GM15510 (cell line): ENCODE results near the gene ACLY.

Experiments
- POLR2A ChIP-seq: IDR thresholded peaks from 3 replicates; pipeline ENCODE4 v1.6.1; 2011; ENCODE audit warnings: borderline replicate concordance; ENCODE audit not compliant: insufficient read length; ENCODE audit errors: extremely low read depth

The ACLY gene

GRCh38 chr17:41918314-41919164 is at the start of gene ACLY:
Gene ACLY, minus strand, starts transcription at chr17:41918951. Its CDS starts 5,078 bp downstream, at chr17:41913873.
- peak; percentile 93 for TF ChIP-seq POLR2A

DNA sequence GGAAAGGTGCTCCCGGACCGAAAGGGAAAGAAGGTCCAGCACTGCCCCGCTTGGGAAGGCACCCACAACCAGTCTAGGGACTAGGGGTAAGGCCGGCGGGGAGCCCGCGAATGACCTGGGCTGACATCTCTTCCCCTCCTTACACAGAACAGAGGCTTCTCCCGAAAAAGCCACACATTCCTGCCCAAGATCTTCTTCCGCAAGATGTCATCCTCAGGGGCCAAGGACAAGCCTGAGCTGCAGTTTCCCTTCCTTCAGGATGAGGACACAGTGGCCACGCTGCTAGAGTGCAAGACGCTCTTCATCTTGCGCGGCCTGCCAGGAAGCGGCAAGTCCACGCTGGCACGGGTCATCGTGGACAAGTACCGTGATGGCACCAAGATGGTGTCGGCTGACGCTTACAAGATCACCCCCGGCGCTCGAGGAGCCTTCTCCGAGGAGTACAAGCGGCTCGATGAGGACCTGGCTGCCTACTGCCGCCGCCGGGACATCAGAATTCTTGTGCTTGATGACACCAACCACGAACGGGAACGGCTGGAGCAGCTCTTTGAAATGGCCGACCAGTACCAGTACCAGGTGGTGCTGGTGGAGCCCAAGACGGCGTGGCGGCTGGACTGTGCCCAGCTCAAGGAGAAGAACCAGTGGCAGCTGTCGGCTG is 49.3 kb upstream of the ACLY start:
- TF ChIP-seq POLR2A, result no peak

DNA sequence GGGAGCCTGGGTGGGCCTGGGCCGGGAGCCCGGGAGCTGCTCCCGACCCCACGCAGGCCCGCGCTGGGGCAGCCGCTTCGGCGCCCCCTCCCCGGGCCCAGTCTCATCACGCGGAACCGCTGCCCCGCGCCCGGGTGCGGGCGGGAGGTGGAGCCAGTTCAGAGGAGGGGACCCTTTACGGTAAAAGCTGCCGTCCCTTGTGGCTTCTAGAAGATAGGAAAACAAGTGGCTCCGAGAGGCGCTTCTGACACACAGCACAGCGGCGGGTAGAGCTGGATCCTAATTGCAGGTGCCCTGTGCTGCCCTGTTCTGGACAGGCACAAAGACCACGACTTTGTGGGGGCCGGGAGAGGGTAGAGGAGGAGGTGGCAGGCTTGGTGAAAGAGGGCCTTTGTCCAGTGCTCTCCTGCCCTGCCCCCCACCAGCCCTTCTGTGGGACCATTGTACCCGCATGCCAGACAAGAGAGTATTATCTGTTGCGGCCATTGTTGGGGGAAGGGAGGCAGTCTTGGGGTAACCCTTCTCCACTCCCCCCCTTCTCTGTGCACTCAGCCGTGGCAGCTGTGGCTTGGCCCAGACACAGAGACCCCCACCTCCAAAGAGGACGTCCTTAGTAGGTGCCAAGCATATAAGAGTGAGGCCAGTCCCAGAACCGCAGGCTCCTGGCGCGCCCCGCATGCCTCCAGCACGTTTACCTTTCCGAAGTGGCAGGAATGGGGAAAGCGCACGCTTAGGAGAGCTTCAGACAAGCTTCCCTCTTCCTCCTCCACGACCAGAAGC is 48.6 kb upstream of the ACLY start:
- no peak for TF ChIP-seq POLR2A

GRCh38 chr17:41966463-41967140 is 47.9 kb upstream of the ACLY start, which contains the start of gene CNP:
Gene CNP, plus strand, starts transcription at chr17:41966795. Its CDS starts 90 bp downstream, at chr17:41966885.
- TF ChIP-seq POLR2A, result peak; percentile 88

DNA sequence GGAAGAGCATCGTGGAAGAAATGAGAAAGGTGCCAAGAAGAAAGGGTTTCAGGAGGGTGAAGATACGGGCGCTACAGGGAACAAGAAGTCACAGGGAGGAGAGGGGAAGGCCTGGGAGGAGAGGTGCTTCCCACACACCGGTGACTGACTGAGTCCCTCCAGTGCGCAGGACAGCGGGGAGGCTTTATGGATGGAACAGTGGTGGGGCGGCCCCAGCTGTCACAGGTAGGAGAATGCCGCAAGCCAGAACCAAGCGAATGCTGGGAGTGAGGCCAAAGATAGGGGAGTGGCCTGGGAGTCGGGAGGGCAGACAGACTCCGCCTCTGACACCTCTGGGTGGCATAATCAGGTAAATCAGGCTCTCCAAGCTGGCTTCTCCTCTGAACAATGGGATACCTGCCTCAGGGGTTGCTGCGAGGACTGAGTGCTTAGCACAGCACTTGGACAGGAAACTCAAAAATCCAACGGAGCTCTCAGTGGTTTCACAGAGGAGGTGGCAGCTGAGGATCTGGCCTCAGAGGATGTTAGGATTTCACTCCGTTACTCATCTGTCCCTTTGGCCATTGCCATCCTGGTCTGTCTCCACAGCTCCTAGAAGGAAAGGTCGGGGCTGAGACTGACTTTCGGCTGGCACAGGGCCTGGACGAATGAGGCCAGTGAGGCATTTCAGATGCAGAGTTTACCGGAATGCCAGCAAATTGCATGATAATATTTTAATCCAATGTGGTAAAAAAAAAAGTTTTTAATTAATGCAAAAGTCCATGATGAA is 47.1 kb upstream of the ACLY start:
- peak; percentile 33 for TF ChIP-seq POLR2A

DNA sequence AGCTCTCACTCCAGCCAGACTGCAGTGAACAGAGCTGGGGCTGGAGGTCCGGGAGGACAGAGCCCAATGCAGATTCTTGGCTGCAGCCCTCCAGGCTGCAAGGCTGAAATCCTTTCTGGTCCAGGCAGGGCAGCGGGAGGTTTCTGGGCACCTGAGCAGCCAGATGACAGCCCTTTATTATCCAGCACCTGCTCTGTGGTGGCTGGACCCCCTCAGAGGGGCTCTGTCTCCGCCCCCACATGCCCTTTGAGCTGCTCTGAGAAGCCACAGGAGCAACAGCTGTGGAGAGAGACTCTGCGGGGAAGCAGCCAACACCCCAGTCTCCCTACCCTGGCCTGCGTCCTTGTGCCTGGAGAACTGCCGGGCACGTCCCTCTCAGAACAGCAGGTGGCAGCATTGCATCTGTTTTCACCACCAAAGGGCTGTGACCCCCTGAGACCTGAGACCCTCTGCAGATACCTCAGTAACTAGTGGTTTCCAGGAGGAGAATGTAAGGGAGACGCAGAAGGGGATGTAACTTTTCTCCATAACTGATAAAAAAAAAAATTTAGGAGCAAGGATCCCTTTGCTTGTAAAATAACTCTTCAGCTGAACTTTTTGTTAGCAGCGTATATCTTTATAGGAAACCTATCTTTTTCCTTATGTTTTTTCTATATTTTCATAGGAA is 44.1 kb upstream of the ACLY start:
- no peak for TF ChIP-seq POLR2A

DNA sequence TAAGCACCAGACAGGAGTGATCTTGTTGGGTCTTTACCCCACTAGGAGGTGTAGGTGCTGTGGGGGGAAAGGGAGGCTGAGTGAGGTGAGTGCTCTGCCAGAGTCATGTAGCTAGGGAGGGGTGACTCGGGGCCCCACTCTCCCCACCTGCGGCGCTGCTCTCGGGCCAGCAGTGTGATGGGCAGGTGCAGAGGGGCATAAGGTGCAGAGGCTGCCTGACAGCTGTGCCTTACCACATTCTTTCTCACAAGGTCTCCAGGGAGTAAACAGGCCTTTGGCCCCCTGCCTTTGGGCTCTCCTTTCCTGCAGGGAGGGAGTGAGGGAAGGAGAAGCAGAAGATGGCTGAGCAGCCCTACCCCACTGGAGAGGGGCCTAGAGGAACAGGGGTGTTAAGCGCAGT is 43.4 kb upstream of the ACLY start:
- no peak for TF ChIP-seq POLR2A

DNA sequence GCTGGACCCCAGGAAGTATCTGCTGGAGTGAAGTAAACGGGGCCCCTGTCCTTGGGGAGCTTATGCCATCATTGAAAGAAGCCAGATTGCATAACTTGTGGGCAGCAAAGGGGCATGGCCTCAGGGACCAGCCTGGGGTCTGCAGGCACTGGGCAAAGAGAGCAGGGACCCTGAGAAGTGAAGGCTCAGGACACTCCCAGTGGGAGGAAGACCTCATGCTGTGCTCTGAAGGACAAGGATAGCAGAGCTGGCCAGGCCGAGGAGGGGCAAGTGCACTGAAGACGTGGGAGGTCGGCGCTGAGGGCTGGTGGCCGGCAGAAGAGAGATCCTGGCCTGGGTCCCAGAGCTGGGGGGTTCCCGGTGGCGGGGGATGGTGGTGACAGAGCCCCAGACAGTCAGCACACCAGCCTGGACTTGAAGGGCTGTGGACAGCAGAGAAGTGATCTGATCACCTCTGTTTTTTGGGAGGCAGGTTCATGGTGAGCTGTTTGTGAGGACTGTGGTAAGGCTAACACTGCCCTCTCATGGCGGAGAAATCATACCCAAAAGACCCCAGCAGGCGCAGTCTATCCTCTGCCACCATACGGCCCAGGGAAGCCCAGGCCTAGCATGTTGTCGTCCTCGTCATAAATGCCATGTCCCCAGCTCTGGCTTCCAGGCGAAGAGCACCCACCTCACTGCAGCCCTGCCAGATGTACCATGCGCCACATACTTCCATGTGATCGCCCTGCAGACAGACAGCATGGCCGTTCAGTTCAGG is 40.8 kb upstream of the ACLY start:
- TF ChIP-seq POLR2A, result no peak

- TF ChIP-seq POLR2A, result no peak
These were observed 40.2 kb upstream of the ACLY start for GRCh38 chr17:41959030-41959335.

DNA sequence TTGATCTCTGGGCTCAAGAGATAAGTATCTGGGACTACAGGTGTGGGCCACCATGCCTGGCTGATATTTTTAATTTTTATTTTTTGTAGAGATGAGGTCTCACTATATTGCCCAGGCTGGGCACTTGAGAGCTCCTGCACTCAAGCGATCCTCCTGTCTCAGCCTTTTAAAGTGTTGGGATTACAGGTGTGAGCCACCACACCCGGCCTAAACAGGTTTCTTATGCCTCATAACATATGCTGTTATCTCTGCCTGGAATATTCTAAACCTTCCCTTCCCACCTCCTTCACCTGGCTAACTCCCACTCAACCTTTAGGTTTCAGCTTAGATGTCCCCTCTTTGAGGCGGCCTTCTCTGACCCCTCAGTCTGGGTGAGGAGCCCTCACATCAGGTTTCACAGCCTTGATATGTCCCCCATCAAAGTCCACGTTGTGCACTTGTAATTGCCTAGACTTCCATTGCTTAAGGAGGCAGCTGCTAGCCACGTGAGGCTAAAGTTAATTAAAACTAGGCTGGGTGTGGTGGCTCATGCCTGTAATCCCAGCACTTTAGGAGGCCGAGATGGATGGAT is 39.2 kb upstream of the ACLY start:
- TF ChIP-seq POLR2A, result no peak

- TF ChIP-seq POLR2A, result no peak
These were observed 38.5 kb upstream of the ACLY start for GRCh38 chr17:41957031-41957868.

DNA sequence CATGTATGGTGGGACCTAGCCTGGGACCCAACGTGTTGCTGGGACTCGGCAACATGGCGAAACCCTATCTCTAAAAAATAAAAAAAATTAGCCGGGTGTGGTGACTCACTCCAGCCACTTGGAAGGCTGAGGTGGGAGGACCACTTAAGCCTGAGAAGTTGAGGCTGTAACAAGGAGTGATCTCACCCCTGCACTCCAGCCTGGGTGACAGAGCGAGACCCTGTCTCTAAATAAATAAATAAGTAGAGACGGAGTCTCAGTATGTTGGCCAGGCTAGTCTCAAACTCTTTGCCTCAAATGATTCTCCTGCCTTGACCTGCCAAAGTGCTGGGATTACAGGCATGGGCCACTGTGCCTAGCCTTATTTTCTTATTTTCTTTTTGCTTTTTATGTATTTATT is 37.8 kb upstream of the ACLY start:
- TF ChIP-seq POLR2A, result no peak
